Heart left ventricle (tissue), 13 donors: ENCODE data around the gene CC2D1A.

Experiments used
- POLR2A ChIP-seq, 2 donors: fragments of 450-650 bp; IDR thresholded peaks; one replicate each; pipeline ENCODE4 v1.6.1; 2017; ENCODE audit warnings: antibody characterized with exemption in 2 of 2, mild to moderate bottlenecking in 2 of 2, moderate library complexity in 2 of 2
- TF ChIP-seq, protein P1 (sequence below), 12 donors: fragments of 200-600 bp; sonication (generic) in 4 of 12; IDR thresholded peaks; one replicate each; pipeline versions ENCODE4 v1.5.0 to v1.8.0; 2018 to 2022; ENCODE audit warnings: antibody characterized with exemption in 12 of 12, mild to moderate bottlenecking in 5 of 12
- donor health status: ischemic (EF 13 %, LVEDD 7.1; RV severe dilation, severe dysfunction).
- donor health status: DM: no; HTN: yes; CAD: no.
- donor health status: DM: no; HTN: no; CAD: no.
- donor health status: ischemic (EF 25% LVEDD 6.9; RV normal size, moderate dysfunction).
- donor health status: ischemic (EF 25% LVEDD 5.7; RV mildly dilated, moderate dysfunction).
- donor health status: ischemic (EF 35%, LVEDD 5.7; RV mildly dilated, moderate dysfunction).
- donor health status: nonischemic (EF 11% LVEDD 7.7; RV severe dilation, severe dysfunction).
- donor health status: DM: yes; HTN: yes; CAD: no.
- donor health status: PGD.
- donor health status: ischemic (EF 29% LVEDD 5.4; RV normal size, mild dysfunction).
- donor health status: nonischemic (EF 23%, LVEDD 6.1; RV moderate dilation, normal function).

DNA sequence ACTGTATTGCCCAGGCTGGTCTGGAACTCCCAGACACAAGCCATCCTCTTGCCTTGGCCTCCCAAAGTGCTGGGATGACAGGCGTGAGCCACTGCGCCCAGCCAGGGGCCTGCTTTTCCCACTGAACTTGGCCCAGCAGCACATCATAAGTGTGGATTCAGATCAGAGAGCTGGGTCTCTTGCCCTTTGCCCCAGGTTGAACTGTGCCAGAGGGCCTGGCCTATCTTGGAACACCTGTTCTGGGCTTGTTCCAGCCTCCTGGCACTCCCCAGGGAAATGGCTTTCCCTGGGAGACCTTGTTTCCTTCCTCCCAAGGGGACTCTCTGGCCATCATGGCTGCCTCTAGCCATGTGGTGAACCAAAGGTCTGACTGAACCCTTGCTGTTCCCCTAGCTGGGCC lies 3.4 kb downstream of the CC2D1A start:
- TF ChIP-seq, protein P1, sequence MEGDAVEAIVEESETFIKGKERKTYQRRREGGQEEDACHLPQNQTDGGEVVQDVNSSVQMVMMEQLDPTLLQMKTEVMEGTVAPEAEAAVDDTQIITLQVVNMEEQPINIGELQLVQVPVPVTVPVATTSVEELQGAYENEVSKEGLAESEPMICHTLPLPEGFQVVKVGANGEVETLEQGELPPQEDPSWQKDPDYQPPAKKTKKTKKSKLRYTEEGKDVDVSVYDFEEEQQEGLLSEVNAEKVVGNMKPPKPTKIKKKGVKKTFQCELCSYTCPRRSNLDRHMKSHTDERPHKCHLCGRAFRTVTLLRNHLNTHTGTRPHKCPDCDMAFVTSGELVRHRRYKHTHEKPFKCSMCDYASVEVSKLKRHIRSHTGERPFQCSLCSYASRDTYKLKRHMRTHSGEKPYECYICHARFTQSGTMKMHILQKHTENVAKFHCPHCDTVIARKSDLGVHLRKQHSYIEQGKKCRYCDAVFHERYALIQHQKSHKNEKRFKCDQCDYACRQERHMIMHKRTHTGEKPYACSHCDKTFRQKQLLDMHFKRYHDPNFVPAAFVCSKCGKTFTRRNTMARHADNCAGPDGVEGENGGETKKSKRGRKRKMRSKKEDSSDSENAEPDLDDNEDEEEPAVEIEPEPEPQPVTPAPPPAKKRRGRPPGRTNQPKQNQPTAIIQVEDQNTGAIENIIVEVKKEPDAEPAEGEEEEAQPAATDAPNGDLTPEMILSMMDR (IDR thresholded peaks at IDR 0.05) = no peak
- TF ChIP-seq POLR2A (IDR thresholded peaks at IDR 0.05) = no peak
